Choroid plexus epithelial cell (primary cell): ENCODE measurements around the gene CFAP77.

Source experiments
- DNase-seq: peaks from one replicate; pipeline ENCODE4 v3.0.0-alpha.2; 2010; ENCODE audit warnings: low read depth
- H3K4me3 ChIP-seq: 2 replicates; pipeline ENCODE4 v1.5.1; 2011; ENCODE audit warnings: low read depth, mild to moderate bottlenecking, control low read depth, low read length, moderate library complexity
- TF ChIP-seq, protein P1 (sequence below): conservative IDR thresholded peaks from 2 replicates; pipeline ENCODE4 v1.5.1; 2011; ENCODE audit warnings: low read depth, mild to moderate bottlenecking, control low read depth, inconsistent platforms, low read length, moderate library complexity

Gene CFAP77

DNA sequence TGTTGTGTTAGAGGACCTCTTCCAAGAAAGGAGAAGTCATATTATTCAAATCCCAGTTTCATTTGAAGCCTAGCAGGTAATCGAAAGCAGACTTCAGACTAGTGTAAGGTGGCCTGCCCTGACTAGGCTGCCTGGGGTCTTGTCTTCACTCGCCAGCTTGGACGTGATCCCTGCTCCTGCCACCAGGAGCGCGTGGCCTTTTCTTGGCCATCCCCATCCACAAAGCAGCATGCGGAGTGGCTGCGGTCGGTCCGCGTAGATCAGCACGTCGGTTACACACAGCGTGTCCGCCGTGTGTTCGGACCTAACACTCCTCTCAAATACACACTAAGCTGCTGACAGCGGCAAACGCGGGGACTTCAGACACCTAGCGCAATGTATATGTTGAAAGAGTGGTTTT, 37.3 kb downstream of the CFAP77 start:
- H3K4me3 ChIP-seq = no peak overlapping the region
- TF ChIP-seq, protein P1, sequence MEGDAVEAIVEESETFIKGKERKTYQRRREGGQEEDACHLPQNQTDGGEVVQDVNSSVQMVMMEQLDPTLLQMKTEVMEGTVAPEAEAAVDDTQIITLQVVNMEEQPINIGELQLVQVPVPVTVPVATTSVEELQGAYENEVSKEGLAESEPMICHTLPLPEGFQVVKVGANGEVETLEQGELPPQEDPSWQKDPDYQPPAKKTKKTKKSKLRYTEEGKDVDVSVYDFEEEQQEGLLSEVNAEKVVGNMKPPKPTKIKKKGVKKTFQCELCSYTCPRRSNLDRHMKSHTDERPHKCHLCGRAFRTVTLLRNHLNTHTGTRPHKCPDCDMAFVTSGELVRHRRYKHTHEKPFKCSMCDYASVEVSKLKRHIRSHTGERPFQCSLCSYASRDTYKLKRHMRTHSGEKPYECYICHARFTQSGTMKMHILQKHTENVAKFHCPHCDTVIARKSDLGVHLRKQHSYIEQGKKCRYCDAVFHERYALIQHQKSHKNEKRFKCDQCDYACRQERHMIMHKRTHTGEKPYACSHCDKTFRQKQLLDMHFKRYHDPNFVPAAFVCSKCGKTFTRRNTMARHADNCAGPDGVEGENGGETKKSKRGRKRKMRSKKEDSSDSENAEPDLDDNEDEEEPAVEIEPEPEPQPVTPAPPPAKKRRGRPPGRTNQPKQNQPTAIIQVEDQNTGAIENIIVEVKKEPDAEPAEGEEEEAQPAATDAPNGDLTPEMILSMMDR = peak; percentile 21
- DNase-seq = peak; percentile 1

DNA sequence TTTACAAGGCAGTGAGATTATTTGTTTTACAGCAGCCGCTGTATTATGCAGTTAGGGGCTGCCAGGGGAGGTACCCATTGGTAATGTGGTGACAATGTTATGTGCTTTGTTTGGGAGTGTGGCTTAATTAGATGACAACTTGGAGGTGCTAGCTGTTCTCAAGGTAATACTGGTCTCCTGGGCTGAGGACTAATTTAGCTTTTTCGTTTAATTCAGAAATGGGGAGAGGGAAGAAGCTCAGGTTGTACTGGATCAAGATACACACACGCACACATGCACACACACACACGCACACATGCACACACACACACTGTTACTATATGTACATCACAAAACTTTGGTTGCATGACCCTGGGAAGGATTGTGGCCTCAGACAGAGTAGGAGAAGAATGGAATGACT, 37.9 kb downstream of the CFAP77 start:
- no peak for DNase-seq
- no peak overlapping the region for H3K4me3 ChIP-seq
- TF ChIP-seq, protein P1 = no peak

DNA sequence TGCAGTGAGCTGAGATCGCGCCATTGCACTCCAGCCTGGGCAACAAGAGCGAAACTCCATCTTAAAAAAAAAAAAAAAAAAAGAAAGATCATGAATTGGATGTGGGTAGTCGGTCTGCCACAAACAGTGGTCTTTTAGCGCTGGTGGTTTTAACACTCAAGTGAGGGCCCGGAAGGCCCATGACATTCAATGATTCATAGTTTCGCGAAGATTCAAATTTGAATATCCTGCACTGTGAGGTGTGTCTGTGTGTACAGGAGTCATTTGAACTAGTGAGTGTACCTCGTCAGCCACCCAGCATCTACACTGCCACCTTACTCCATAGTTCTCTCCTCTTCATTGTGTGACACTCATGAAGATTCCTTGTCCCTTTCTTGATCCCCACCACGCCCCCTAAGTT, 41.3 kb downstream of the CFAP77 start:
- DNase-seq = no peak
- TF ChIP-seq, protein P1 = no peak
- no peak overlapping the region for H3K4me3 ChIP-seq

DNA sequence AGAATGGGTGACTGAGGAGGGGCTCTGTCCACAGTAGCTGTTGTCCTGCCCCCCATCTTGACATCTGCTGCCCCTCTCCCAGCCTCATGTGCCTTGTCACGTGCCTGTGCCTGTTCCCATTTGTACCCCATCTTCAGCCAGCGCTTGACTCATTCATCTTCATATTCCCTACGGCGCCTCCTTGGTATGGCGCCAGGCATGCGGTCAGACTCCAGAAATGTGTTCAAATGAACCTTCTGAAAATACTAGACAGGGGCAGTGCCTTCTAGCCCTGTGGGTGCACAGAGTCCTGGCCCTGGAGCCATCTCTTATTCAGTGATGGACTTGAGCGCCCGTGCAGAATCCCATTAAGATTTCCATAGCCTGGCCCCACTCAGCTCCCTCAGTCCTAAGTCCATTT, 46.2 kb downstream of the CFAP77 start:
- TF ChIP-seq, protein P1 = no peak
- no peak overlapping the region for H3K4me3 ChIP-seq
- no peak for DNase-seq

DNA sequence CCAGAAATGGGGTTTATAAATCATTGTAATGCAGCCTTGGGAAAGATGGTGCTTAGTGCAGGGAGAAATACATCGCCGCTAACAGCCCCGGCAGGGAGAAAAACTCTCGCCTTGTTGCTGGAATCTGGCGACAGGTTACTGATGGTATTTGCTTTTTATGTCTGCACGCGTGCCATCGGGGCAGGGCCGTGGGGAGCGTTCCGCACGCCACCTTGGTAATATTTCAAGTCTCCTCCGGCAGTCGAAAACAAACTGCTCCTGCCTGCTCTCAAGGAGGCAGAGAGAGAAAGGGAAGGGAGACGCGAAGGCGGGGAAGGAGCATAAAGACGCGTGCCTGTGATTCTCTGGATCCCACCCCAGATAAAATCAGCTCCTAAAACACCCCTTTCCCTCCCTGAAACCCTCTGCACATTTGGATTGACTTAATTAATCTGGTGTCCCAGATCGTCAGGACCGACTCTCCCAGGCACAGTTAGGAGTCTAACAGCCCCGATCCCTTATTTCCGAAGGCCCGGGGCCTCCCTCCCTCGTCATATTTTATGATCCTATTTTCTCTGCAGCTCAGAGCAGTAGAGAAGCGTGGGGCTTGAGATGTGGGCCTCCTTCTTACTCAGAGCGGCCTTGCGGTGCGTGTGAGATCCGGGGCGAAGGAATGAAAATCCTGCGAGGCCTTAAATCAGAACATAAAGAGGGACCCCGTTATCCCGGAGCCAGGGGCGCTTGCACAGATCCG, 47.7 kb downstream of the CFAP77 start:
- TF ChIP-seq, protein P1 = no peak
- no peak overlapping the region for H3K4me3 ChIP-seq
- no peak for DNase-seq

DNA sequence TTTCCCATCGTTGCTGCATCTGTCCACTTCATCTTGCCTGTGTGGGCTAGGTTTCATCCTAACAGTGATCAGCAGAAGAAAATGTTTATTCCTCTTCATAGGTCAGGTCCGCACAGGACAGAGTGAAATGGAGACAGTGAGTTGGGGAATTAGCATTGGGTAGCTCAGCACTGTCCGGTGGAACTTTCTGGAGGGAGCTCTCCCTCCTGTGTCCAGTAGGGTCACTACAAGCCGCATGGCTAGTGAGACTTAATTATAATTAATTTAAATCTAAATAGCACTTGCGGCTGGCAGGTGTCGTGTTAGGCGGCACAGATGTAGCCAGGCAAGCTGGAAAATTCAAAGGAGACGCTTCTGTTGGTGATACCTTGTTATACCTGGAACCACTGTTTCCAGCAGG, 48.4 kb downstream of the CFAP77 start:
- TF ChIP-seq, protein P1 = peak; percentile 12
- H3K4me3 ChIP-seq = no peak overlapping the region
- no peak for DNase-seq

DNA sequence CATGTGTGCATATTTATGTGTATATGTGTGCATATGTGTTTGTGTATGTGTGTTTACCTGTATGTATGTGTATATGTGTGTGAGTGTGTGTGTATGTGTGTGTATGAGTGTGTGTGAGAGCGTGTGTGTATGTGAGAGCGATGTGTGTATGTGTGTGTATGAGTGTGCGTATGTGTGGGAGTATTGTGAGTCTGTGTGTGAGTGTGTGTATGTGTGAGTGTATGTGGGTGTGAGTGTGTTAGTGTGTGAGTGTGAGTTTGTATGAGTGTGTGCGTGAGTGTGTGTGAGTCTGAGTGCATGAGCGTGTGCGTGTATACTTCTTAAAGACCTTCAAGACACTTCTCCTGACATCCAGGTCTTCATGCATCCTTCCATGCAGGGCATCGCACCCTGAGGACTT, 49.6 kb downstream of the CFAP77 start:
- DNase-seq = no peak
- TF ChIP-seq, protein P1 = no peak
- no peak overlapping the region for H3K4me3 ChIP-seq
